ENCODE measurements around the gene CDHR3. TPM values are rescaled to one million over a fixed set of nuclear protein-coding genes. Genes with fewer than 3 reads are reported as not detected.
A peak's percentile ranks its signal among the peaks of the same experiment; 100 is the strongest.

Gene CDHR3
- total and polyA plus RNA-seq, 9 donors: 6.4 to 22.5 (median 8.9) TPM

- no peaks in the 10 kb centered on the region for H3K9me3 ChIP-seq (replicated peaks; ENCODE audit: control insufficient read depth, low read depth, low read length)
- H3K4me1 ChIP-seq (ENCODE audit: control insufficient read depth, insufficient read depth, low read length): peaks cover 2% of the 10 kb centered on the region
- H3K4me3 ChIP-seq (ENCODE audit: low read length): no peak overlapping the region
- H3K27ac ChIP-seq (ENCODE audit: low read length): no peak overlapping the region
- H3K36me3 ChIP-seq (ENCODE audit: control insufficient read depth, insufficient read depth, low read length): no peaks in the 10 kb centered on the region
- peaks cover 10% of the 10 kb centered on the region for H3K27me3 ChIP-seq (ENCODE audit: control insufficient read depth, insufficient read depth, low read length)
- DNase-seq: no peak
- WGBS (ENCODE audit: insufficient coverage): 88% methylated on average over 8 of the region's 11 CpGs
Observed at GRCh38 chr7:106054156-106054910, 91.3 kb downstream of the CDHR3 start.

DNA sequence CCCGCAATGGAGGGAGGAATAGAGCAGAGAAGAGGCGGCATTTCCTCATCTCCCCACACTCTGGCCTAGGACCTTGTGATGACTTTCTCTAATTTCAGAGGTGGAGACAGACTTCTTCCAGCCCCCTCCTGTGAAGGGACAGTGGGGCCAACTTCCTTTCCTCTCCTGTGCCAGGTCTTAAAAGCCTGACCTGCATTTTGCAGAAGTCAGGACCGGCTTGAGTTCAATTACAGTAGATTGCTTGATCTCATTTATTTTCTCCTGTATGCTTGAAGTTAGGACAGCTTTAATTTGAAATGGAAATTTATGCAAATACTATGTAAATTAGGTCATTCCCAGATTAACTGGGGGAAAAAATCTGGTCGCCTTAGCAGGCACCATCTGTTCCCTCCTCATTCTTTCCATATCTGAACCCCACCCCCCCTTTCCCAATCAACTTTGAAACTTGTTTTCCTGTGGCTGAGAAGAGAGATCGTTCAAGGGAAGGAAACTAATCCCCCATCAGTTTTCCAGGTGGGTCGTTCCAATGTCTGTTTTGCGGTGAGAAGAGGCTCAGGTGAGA lies 92.0 kb downstream of the CDHR3 start:
- Histone ChIP-seq H3K36me3 (ENCODE audit: control insufficient read depth, insufficient read depth, low read length) (no peaks in the 10 kb centered on the region), H3K27ac (ENCODE audit: low read length) (no peak overlapping the region), H3K4me1 (ENCODE audit: control insufficient read depth, insufficient read depth, low read length) (peaks cover 2% of the 10 kb centered on the region), H3K27me3 (ENCODE audit: control insufficient read depth, insufficient read depth, low read length) (peaks cover 10% of the 10 kb centered on the region), H3K9me3 (replicated peaks; ENCODE audit: control insufficient read depth, low read depth, low read length) (no peaks in the 10 kb centered on the region), H3K4me3 (ENCODE audit: low read length) (no peak overlapping the region)
- no peak for DNase-seq
- no CpG with 5 or more reads among the region's 7 CpGs for WGBS (ENCODE audit: insufficient coverage)

GRCh38 chr7:106056513-106057203 lies 93.6 kb downstream of the CDHR3 start:
- no peak overlapping the region for H3K27ac ChIP-seq (ENCODE audit: low read length)
- peak; percentile 78 for DNase-seq
- WGBS (ENCODE audit: insufficient coverage): 43% methylated on average over 4 of the region's 9 CpGs
- H3K27me3 ChIP-seq (ENCODE audit: control insufficient read depth, insufficient read depth, low read length): peaks cover 7% of the 10 kb centered on the region
- H3K4me3 ChIP-seq (ENCODE audit: low read length): no peak overlapping the region
- no peaks in the 10 kb centered on the region for H3K9me3 ChIP-seq (replicated peaks; ENCODE audit: control insufficient read depth, low read depth, low read length)
- peaks cover 2% of the 10 kb centered on the region for H3K4me1 ChIP-seq (ENCODE audit: control insufficient read depth, insufficient read depth, low read length)
- no peaks in the 10 kb centered on the region for H3K36me3 ChIP-seq (ENCODE audit: control insufficient read depth, insufficient read depth, low read length)

DNA sequence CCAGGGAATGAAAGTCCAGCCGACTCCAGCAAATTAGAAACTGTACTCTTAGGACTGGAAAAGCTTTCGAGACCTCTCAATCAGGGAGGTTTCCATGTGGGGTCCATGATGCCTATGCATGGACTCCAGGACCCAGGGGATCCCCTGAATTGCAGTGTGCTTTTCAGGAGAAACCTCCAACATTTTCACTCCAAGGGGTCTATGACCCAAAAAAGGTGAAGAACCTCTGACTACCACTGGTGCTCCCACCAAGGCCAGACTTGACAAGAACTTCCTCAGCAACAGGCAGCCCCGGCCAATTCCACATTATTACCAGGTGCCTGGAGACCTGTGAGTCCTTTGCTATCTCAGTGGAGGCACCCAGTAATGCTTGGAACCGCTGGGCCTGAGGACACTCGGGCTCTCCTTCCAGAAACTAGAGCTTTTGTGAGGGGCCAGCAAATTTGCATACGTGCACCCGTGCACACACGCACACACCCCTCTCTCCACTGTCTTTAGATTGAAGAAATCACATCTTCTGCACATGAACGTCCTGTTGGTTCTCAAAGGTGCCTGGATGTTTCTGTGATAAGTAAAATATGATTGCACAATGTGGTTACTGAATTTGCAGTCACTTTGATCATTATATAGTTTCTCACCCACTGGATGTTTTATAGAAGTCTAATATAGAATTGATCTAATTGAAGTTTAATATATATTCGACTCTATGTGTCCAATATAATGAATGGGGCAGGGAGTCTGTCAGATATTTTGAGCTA lies 94.3 kb downstream of the CDHR3 start:
- H3K36me3 ChIP-seq (ENCODE audit: control insufficient read depth, insufficient read depth, low read length): no peaks in the 10 kb centered on the region
- no peaks in the 10 kb centered on the region for H3K9me3 ChIP-seq (replicated peaks; ENCODE audit: control insufficient read depth, low read depth, low read length)
- no peak overlapping the region for H3K4me3 ChIP-seq (ENCODE audit: low read length)
- H3K27ac ChIP-seq (ENCODE audit: low read length): no peak overlapping the region
- peaks cover 2% of the 10 kb centered on the region for H3K4me1 ChIP-seq (ENCODE audit: control insufficient read depth, insufficient read depth, low read length)
- 74% methylated on average over 4 of the region's 10 CpGs for WGBS (ENCODE audit: insufficient coverage)
- DNase-seq: no peak
- peaks cover 7% of the 10 kb centered on the region for H3K27me3 ChIP-seq (ENCODE audit: control insufficient read depth, insufficient read depth, low read length)

DNA sequence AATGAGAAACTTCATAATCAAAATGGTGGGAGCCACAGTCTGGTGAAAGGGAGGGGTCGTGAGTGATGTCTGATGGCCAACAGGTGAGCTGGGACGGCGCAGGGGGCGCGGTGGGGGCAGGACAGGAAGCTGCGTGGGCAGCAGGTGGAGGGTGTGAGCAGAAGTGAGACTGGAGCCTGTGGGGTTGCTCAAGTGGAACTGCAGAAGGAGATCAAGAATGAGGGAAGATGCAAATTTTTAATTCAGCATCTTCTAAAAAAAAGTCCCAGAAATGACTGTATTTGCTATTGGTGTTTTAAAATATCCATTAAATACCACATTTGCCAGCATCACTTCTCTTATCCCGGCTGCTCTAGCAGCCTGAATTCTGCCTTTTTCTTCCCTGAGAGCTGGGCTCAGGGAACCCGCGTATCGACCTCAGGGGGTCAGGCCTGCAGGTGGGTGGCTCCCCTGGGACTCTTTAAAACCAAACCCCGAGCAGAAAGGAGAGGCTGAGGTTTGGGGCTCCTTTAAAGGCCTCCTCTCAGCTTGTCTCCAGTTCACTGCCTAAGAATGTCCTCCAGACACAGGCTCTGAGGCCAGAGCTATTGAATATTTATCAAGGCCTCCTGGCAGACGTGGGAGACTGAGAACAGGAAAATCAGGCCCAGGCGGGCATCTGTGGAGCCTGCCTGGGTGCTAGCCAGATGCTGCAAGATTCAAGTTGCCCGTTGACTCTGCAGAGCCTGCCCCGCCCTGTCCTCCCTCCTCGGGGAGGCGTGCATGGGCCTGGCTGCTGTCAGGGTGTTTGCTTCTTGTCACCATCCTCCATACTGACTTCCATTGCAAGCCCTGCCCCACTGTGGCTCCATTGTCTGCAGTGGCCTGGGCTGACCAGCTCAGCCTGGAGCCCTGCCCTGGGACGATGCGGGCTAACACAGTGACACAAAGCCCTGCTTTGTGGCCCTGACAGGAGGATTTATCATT lies 95.2 kb downstream of the CDHR3 start:
- H3K4me3 ChIP-seq (ENCODE audit: low read length): no peak overlapping the region
- H3K4me1 ChIP-seq (ENCODE audit: control insufficient read depth, insufficient read depth, low read length): peaks cover 4% of the 10 kb centered on the region
- H3K36me3 ChIP-seq (ENCODE audit: control insufficient read depth, insufficient read depth, low read length): no peaks in the 10 kb centered on the region
- H3K9me3 ChIP-seq (replicated peaks; ENCODE audit: control insufficient read depth, low read depth, low read length): no peaks in the 10 kb centered on the region
- 63% methylated on average over 16 of the region's 19 CpGs for WGBS (ENCODE audit: insufficient coverage)
- no peak overlapping the region for H3K27ac ChIP-seq (ENCODE audit: low read length)
- peaks cover 4% of the 10 kb centered on the region for H3K27me3 ChIP-seq (ENCODE audit: control insufficient read depth, insufficient read depth, low read length)
- no peak for DNase-seq

DNA sequence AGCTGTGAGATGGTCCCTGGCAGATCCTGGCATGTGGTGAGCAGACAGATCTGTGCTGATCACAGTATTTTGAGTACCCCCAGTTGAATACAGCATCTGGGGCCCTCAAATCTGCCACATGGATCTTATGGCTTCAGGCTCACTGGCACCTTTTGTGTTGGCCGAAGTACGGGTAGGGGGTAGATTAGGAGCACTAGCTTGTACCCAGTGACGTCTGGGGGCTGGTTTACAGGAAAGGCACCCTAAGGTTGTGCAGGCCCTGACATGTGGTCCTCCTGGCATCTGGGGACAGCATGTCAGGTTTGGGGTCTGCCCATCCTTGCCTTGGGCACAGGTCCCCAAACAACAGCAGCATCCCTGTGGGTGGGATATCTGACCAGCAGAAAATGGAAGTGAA lies 95.9 kb downstream of the CDHR3 start:
- Histone ChIP-seq H3K9me3 (replicated peaks; ENCODE audit: control insufficient read depth, low read depth, low read length) (no peaks in the 10 kb centered on the region), H3K4me3 (ENCODE audit: low read length) (no peak overlapping the region), H3K27ac (ENCODE audit: low read length) (no peak overlapping the region), H3K4me1 (ENCODE audit: control insufficient read depth, insufficient read depth, low read length) (peaks cover 4% of the 10 kb centered on the region), H3K36me3 (ENCODE audit: control insufficient read depth, insufficient read depth, low read length) (no peaks in the 10 kb centered on the region), H3K27me3 (ENCODE audit: control insufficient read depth, insufficient read depth, low read length) (peaks cover 4% of the 10 kb centered on the region)
- WGBS (ENCODE audit: insufficient coverage): 85% methylated on average over 3 of the region's 3 CpGs
- DNase-seq: no peak

DNA sequence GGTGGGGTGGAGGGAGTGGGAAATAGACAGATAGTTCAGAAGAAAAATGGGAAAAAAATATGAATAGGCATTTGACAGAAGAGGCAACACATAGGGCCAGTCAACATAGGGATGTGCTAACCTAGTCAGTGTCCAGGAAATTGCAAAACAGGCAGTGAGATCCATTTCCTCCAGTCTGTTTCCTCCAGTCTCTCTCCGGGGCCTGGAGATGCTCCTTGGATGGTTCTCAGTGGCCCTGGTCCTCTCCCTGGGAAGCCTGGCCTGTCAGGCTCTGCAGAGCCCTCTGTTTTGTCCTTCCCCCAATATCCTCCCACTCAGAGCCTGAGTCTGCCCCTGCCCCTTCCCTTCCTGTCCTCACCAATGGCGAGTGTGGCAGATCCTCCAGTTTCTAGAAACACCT lies 96.5 kb downstream of the CDHR3 start:
- 75% methylated on average over 2 of the region's 2 CpGs for WGBS (ENCODE audit: insufficient coverage)
- no peak for DNase-seq
- H3K27me3 ChIP-seq (ENCODE audit: control insufficient read depth, insufficient read depth, low read length): no peaks in the 10 kb centered on the region
- no peak overlapping the region for H3K27ac ChIP-seq (ENCODE audit: low read length)
- no peaks in the 10 kb centered on the region for H3K36me3 ChIP-seq (ENCODE audit: control insufficient read depth, insufficient read depth, low read length)
- H3K4me1 ChIP-seq (ENCODE audit: control insufficient read depth, insufficient read depth, low read length): peaks cover 9% of the 10 kb centered on the region
- no peaks in the 10 kb centered on the region for H3K9me3 ChIP-seq (replicated peaks; ENCODE audit: control insufficient read depth, low read depth, low read length)
- no peak overlapping the region for H3K4me3 ChIP-seq (ENCODE audit: low read length)

- no peaks in the 10 kb centered on the region for H3K9me3 ChIP-seq (replicated peaks; ENCODE audit: control insufficient read depth, low read depth, low read length)
- no peaks in the 10 kb centered on the region for H3K36me3 ChIP-seq (ENCODE audit: control insufficient read depth, insufficient read depth, low read length)
- no peaks in the 10 kb centered on the region for H3K27me3 ChIP-seq (ENCODE audit: control insufficient read depth, insufficient read depth, low read length)
- DNase-seq: no peak
- 85% methylated on average over 6 of the region's 7 CpGs for WGBS (ENCODE audit: insufficient coverage)
- H3K27ac ChIP-seq (ENCODE audit: low read length): no peak overlapping the region
- peaks cover 18% of the 10 kb centered on the region for H3K4me1 ChIP-seq (ENCODE audit: control insufficient read depth, insufficient read depth, low read length)
- no peak overlapping the region for H3K4me3 ChIP-seq (ENCODE audit: low read length)
Observed at GRCh38 chr7:106060394-106060920, 97.4 kb downstream of the CDHR3 start.

GRCh38 chr7:106061301-106061979 lies 98.4 kb downstream of the CDHR3 start:
- WGBS (ENCODE audit: insufficient coverage): no CpG with 5 or more reads among the region's 9 CpGs
- no peak for DNase-seq
- Histone ChIP-seq H3K36me3 (ENCODE audit: control insufficient read depth, insufficient read depth, low read length) (no peaks in the 10 kb centered on the region), H3K27me3 (ENCODE audit: control insufficient read depth, insufficient read depth, low read length) (no peaks in the 10 kb centered on the region), H3K27ac (ENCODE audit: low read length) (no peak overlapping the region), H3K4me1 (ENCODE audit: control insufficient read depth, insufficient read depth, low read length) (peaks cover 23% of the 10 kb centered on the region), H3K9me3 (replicated peaks; ENCODE audit: control insufficient read depth, low read depth, low read length) (no peaks in the 10 kb centered on the region), H3K4me3 (ENCODE audit: low read length) (no peak overlapping the region)

All from muscle of leg (tissue), 11 donors.